Ascending aorta (tissue), 2 donors: Measurements from ENCODE around the gene RASSF9. TPM values are rescaled to one million over a fixed set of nuclear protein-coding genes. Genes with fewer than 3 reads are reported as not detected.

Source experiments
- DNase-seq, 2 donors: peaks; one replicate each; pipeline ENCODE4 v3.0.0-alpha.2; 2019; ENCODE audit warnings: low spot score in 2 of 2
- H3K27ac ChIP-seq, 2 donors: fragments of 200-600 bp; sonication (generic); one replicate each; pipeline ENCODE4 v1.5.1; 2016 to 2017; ENCODE audit warnings: mild to moderate bottlenecking in 1 of 2
- H3K27me3 ChIP-seq: fragments of 200-600 bp; sonication (generic); one replicate; pipeline ENCODE4 v1.5.1; 2017
- H3K36me3 ChIP-seq, 2 donors: fragments of 200-600 bp; sonication (generic); one replicate each; pipeline ENCODE4 v1.5.1; 2016
- H3K4me1 ChIP-seq, 2 donors: fragments of 200-600 bp; sonication (generic); one replicate each; pipeline ENCODE4 v1.5.1; 2016 to 2017; ENCODE audit warnings: mild to moderate bottlenecking in 1 of 2
- H3K4me3 ChIP-seq, 2 donors: fragments of 200-600 bp; sonication (generic); one replicate each; pipeline ENCODE4 v1.5.1; 2016 to 2017; ENCODE audit warnings: mild to moderate bottlenecking in 1 of 2
- H3K9me3 ChIP-seq, 2 donors: fragments of 200-600 bp; sonication (generic); one replicate each; pipeline ENCODE4 v1.5.1; 2016
- CTCF ChIP-seq, 3 experiments: fragments of 200-600 bp in 2 of 3; fragments of 450-650 bp in 1 of 3; sonication (generic) in 2 of 3; IDR thresholded peaks; one replicate each; pipeline ENCODE4 v1.5.1; 2016 to 2019; ENCODE audit warnings: antibody characterized with exemption in 3 of 3, mild to moderate bottlenecking in 1 of 3, moderate library complexity in 1 of 3
- intact Hi-C: fragments of 100-400 bp; cut with DNase I; formaldehyde crosslinking; loops from one replicate; pipeline ENCODE4 v1.15.1; 2023
- total RNA-seq: library from RNA; depleted of rRNA; stranded (reverse); fragments of >200 nt; gene quantifications from one replicate; pipeline ENCODE4 v1.1.0, GENCODE V29; 2016

RASSF9 gene
- total RNA-seq, 1 donor from 2014 or later, result 1.9 TPM

- intact Hi-C loops, result no loop called here
- no peak for TF ChIP-seq CTCF (IDR thresholded peaks at IDR 0.05)
- Histone ChIP-seq H3K27ac (no peak overlapping the region), H3K36me3 (no peaks in the 10 kb centered on the region), H3K27me3 (no peaks in the 10 kb centered on the region), H3K4me3 (no peak overlapping the region), H3K9me3 (no peaks in the 10 kb centered on the region), H3K4me1 (peaks cover 0 to 7% of the 10 kb centered on the region in 2 donors)
- no peak for DNase-seq
Observed at GRCh38 chr12:85829391-85829790, 6.8 kb downstream of the RASSF9 start.

- peaks cover 0 to 7% of the 10 kb centered on the region in 2 donors for H3K4me1 ChIP-seq
- intact Hi-C loops, result no loop called here
- no peak for DNase-seq
- no peaks in the 10 kb centered on the region for H3K27me3 ChIP-seq
- no peak for TF ChIP-seq CTCF (IDR thresholded peaks at IDR 0.05)
- no peak overlapping the region for H3K4me3 ChIP-seq
- no peaks in the 10 kb centered on the region for H3K9me3 ChIP-seq
- no peaks in the 10 kb centered on the region for H3K36me3 ChIP-seq
- H3K27ac ChIP-seq, result no peak overlapping the region
Observed at GRCh38 chr12:85828576-85828975, 7.6 kb downstream of the RASSF9 start.

GRCh38 chr12:85825746-85826145 lies 10.5 kb downstream of the RASSF9 start:
- H3K4me1 ChIP-seq, result peaks cover 0 to 3% of the 10 kb centered on the region in 2 donors
- DNase-seq, result no peak
- H3K36me3 ChIP-seq, result no peaks in the 10 kb centered on the region
- H3K9me3 ChIP-seq, result no peaks in the 10 kb centered on the region
- intact Hi-C loops, result no loop called here
- no peak overlapping the region for H3K4me3 ChIP-seq
- H3K27me3 ChIP-seq, result no peaks in the 10 kb centered on the region
- H3K27ac ChIP-seq, result no peak overlapping the region
- no peak for TF ChIP-seq CTCF (IDR thresholded peaks at IDR 0.05)

- no peak for TF ChIP-seq CTCF (IDR thresholded peaks at IDR 0.05)
- Histone ChIP-seq H3K27ac (no peak overlapping the region), H3K9me3 (no peaks in the 10 kb centered on the region), H3K4me3 (no peak overlapping the region), H3K36me3 (no peaks in the 10 kb centered on the region), H3K27me3 (no peaks in the 10 kb centered on the region), H3K4me1 (peaks cover 0 to 3% of the 10 kb centered on the region in 2 donors)
- intact Hi-C loops, result no loop called here
- no peak for DNase-seq
Observed at GRCh38 chr12:85823436-85824180, 12.6 kb downstream of the RASSF9 start.

GRCh38 chr12:85821759-85822158 lies 14.4 kb downstream of the RASSF9 start:
- intact Hi-C loops, result no loop called here
- Histone ChIP-seq H3K4me1 (peaks cover 0 to 3% of the 10 kb centered on the region in 2 donors), H3K27ac (no peak overlapping the region), H3K9me3 (no peaks in the 10 kb centered on the region), H3K36me3 (no peaks in the 10 kb centered on the region), H3K27me3 (no peaks in the 10 kb centered on the region), H3K4me3 (no peak overlapping the region)
- no peak for TF ChIP-seq CTCF (IDR thresholded peaks at IDR 0.05)
- DNase-seq, result no peak
